Breast epithelium (tissue), 4 donors: ENCODE data around the gene CCDC102B. TPM values are rescaled to one million over a fixed set of nuclear protein-coding genes. Genes with fewer than 3 reads are reported as not detected.

Experiments
- DNase-seq, 2 donors: peaks; one replicate each; pipeline ENCODE4 v3.0.0-alpha.2; 2019; ENCODE audit warnings: low spot score in 2 of 2
- H3K27ac ChIP-seq, 2 donors: fragments of 200-600 bp; sonication (generic) in 1 of 2; one replicate each; pipeline ENCODE4 v1.5.1; 2016 to 2019; ENCODE audit warnings: mild to moderate bottlenecking in 1 of 2
- H3K27me3 ChIP-seq, 2 donors: fragments of 200-600 bp; sonication (generic) in 1 of 2; one replicate each; pipeline versions ENCODE4 v1.5.1 to v1.6.0; 2017 to 2019; ENCODE audit warnings: control low read depth in 1 of 2, mild to moderate bottlenecking in 1 of 2
- H3K36me3 ChIP-seq: fragments of 200-600 bp; one replicate; pipeline ENCODE4 v1.5.1; 2019
- H3K4me1 ChIP-seq, 2 donors: fragments of 200-600 bp; sonication (generic); one replicate each; pipeline ENCODE4 v1.5.1; 2016 to 2019; ENCODE audit warnings: control low read depth in 1 of 2
- H3K4me3 ChIP-seq, 3 donors: fragments of 200-600 bp; sonication (generic); 1 replicate in 2 of 3; 2 replicates in 1 of 3; pipeline ENCODE4 v1.5.1; 2016 to 2019; ENCODE audit warnings: mild to moderate bottlenecking in 3 of 3, moderate library complexity in 2 of 3
- H3K9me3 ChIP-seq, 2 donors: fragments of 200-600 bp; sonication (generic) in 1 of 2; one replicate each; pipeline ENCODE4 v1.5.1; 2016 to 2019; ENCODE audit warnings: control low read depth in 1 of 2
- CTCF ChIP-seq, 3 donors: fragments of 450-650 bp; IDR thresholded peaks; one replicate each; pipeline ENCODE4 v1.5.1; 2016 to 2017; ENCODE audit warnings: antibody characterized with exemption in 3 of 3, mild to moderate bottlenecking in 3 of 3, moderate library complexity in 3 of 3
- POLR2A ChIP-seq: fragments of 450-650 bp; IDR thresholded peaks from one replicate; pipeline ENCODE4 v1.6.1; 2016; ENCODE audit warnings: antibody characterized with exemption, mild to moderate bottlenecking, moderate library complexity
- POLR2AphosphoS5 ChIP-seq, 3 donors: sonication (generic); formaldehyde crosslinking; IDR thresholded peaks; one replicate each; pipeline ENCODE4 v1.6.1; 2017; ENCODE audit warnings: antibody characterized with exemption in 3 of 3
- intact Hi-C: fragments of 100-400 bp; cut with DNase I; formaldehyde crosslinking; loops from one replicate; pipeline ENCODE4 v1.15.1; 2023; ENCODE audit warnings: low total_unique reads
- total RNA-seq, 3 donors: library from RNA; depleted of rRNA; stranded (reverse); fragments of >200 nt; gene quantifications; one replicate each; pipeline ENCODE4 v1.1.0, GENCODE V29; 2016

The CCDC102B gene
- total RNA-seq, 3 donors from 2014 or later = 5.3 to 9.1 (median 7.2) TPM

- no peaks in the 10 kb centered on the region for H3K27me3 ChIP-seq
- DNase-seq = no peak
- TF ChIP-seq CTCF (IDR thresholded peaks at IDR 0.05) (no peak), POLR2A (no peak), POLR2AphosphoS5 (IDR thresholded peaks at IDR 0.05) (no peak)
- H3K4me3 ChIP-seq = no peak overlapping the region
- intact Hi-C loops = no loop called here
- H3K36me3 ChIP-seq = peaks cover 3% of the 10 kb centered on the region
- no peaks in the 10 kb centered on the region for H3K4me1 ChIP-seq
- H3K27ac ChIP-seq = no peak overlapping the region
- no peaks in the 10 kb centered on the region for H3K9me3 ChIP-seq
These were observed 89.5 kb downstream of the CCDC102B start for GRCh38 chr18:68887410-68887809.

- H3K9me3 ChIP-seq = no peaks in the 10 kb centered on the region
- H3K4me3 ChIP-seq = no peak overlapping the region
- no peak for TF ChIP-seq CTCF (IDR thresholded peaks at IDR 0.05)
- intact Hi-C loops = no loop called here
- H3K27me3 ChIP-seq = no peaks in the 10 kb centered on the region
- H3K4me1 ChIP-seq = no peaks in the 10 kb centered on the region
- no peak for DNase-seq
- no peak overlapping the region for H3K27ac ChIP-seq
- H3K36me3 ChIP-seq = no peaks in the 10 kb centered on the region
These were observed 95.5 kb downstream of the CCDC102B start for GRCh38 chr18:68893354-68893753.

GRCh38 chr18:68897286-68897685 lies 99.4 kb downstream of the CCDC102B start:
- intact Hi-C loops = no loop called here
- Histone ChIP-seq H3K27ac (no peak overlapping the region), H3K9me3 (no peaks in the 10 kb centered on the region), H3K4me1 (no peaks in the 10 kb centered on the region), H3K4me3 (no peak overlapping the region), H3K27me3 (no peaks in the 10 kb centered on the region), H3K36me3 (no peaks in the 10 kb centered on the region)
- DNase-seq = no peak
- TF ChIP-seq CTCF (IDR thresholded peaks at IDR 0.05) = no peak
- TF ChIP-seq POLR2A = no peak
- TF ChIP-seq POLR2AphosphoS5 (IDR thresholded peaks at IDR 0.05) = no peak

- TF ChIP-seq CTCF (IDR thresholded peaks at IDR 0.05) = no peak
- Histone ChIP-seq H3K27ac (no peak overlapping the region), H3K4me1 (no peaks in the 10 kb centered on the region), H3K27me3 (no peaks in the 10 kb centered on the region), H3K9me3 (no peaks in the 10 kb centered on the region), H3K36me3 (no peaks in the 10 kb centered on the region), H3K4me3 (no peak overlapping the region)
- intact Hi-C loops = no loop called here
- DNase-seq = no peak
These were observed 111.7 kb downstream of the CCDC102B start for GRCh38 chr18:68909579-68909978.

GRCh38 chr18:68915061-68915460 lies 117.2 kb downstream of the CCDC102B start:
- Histone ChIP-seq H3K4me3 (no peak overlapping the region), H3K27me3 (no peaks in the 10 kb centered on the region), H3K27ac (no peak overlapping the region), H3K9me3 (no peaks in the 10 kb centered on the region), H3K4me1 (no peaks in the 10 kb centered on the region), H3K36me3 (no peaks in the 10 kb centered on the region)
- no peak for DNase-seq
- TF ChIP-seq POLR2A = no peak
- no peak for TF ChIP-seq CTCF (IDR thresholded peaks at IDR 0.05)
- intact Hi-C loops = no loop called here
